Neural progenitor cell (in vitro differentiated cells): ENCODE data around the gene ZMIZ1. TPM values are rescaled to one million over a fixed set of nuclear protein-coding genes. Genes with fewer than 3 reads are reported as not detected.

ENCODE experiments used
- DNase-seq: peaks from one replicate; pipeline ENCODE4 v3.0.0-alpha.2; 2016; ENCODE audit warnings: low spot score
- H2AFZ ChIP-seq: fragments of 200-600 bp; sonication (generic); replicated peaks from 2 replicates; pipeline ENCODE4 v1.6.1; 2016; ENCODE audit warnings: antibody characterized with exemption
- H3F3A ChIP-seq: fragments of 200-600 bp; sonication (generic); 2 replicates; pipeline ENCODE4 v1.6.1; 2016; ENCODE audit warnings: antibody characterized with exemption, low read depth
- H3K27ac ChIP-seq: fragments of 200-600 bp; sonication (generic); 2 replicates; pipeline ENCODE4 v1.5.1; 2016; ENCODE audit warnings: mild to moderate bottlenecking
- H3K27me3 ChIP-seq: fragments of 200-600 bp; sonication (generic); 2 replicates; pipeline ENCODE4 v1.6.1; 2016; ENCODE audit warnings: mild to moderate bottlenecking, moderate library complexity
- H3K36me3 ChIP-seq: fragments of 200-600 bp; sonication (generic); 2 replicates; pipeline ENCODE4 v1.5.1; 2016
- H3K4me1 ChIP-seq: fragments of 200-600 bp; sonication (generic); 2 replicates; pipeline ENCODE4 v1.6.1; 2016; ENCODE audit warnings: mixed run types
- H3K4me2 ChIP-seq: fragments of 200-600 bp; sonication (generic); 2 replicates; pipeline ENCODE4 v1.6.1; 2016
- H3K4me3 ChIP-seq: fragments of 200-600 bp; sonication (generic); 2 replicates; pipeline ENCODE4 v1.5.1; 2016
- H3K79me2 ChIP-seq: fragments of 200-600 bp; sonication (generic); 2 replicates; pipeline ENCODE4 v1.6.1; 2016; ENCODE audit warnings: low read depth
- H3K9ac ChIP-seq: fragments of 200-600 bp; sonication (generic); 2 replicates; pipeline ENCODE4 v1.6.1; 2016
- H3K9me3 ChIP-seq: fragments of 200-600 bp; sonication (generic); 2 replicates; pipeline ENCODE4 v1.5.1; 2016; ENCODE audit warnings: low read depth
- H4K20me1 ChIP-seq: fragments of 200-600 bp; sonication (generic); 2 replicates; pipeline ENCODE4 v1.6.1; 2016; ENCODE audit warnings: low read depth
- H3K27ac Mint-ChIP-seq: 3 replicates; pipeline ENCODE4 v1.8.0; 2021; ENCODE audit warnings: mixed read lengths
- H3K27me3 Mint-ChIP-seq: 2 replicates; pipeline ENCODE4 v1.8.0; 2022; ENCODE audit warnings: low read depth, mild to moderate bottlenecking, inconsistent platforms, moderate library complexity, mixed read lengths; ENCODE audit not compliant: insufficient read depth
- H3K36me3 Mint-ChIP-seq: 3 replicates; pipeline ENCODE4 v1.8.0; 2021; ENCODE audit warnings: mixed read lengths
- H3K4me1 Mint-ChIP-seq: 3 replicates; pipeline ENCODE4 v1.8.0; 2021; ENCODE audit warnings: mixed read lengths
- H3K4me3 Mint-ChIP-seq: 3 replicates; pipeline ENCODE4 v1.8.0; 2021; ENCODE audit warnings: mild to moderate bottlenecking, moderate library complexity, mixed read lengths
- H3K9me3 Mint-ChIP-seq: 3 replicates; pipeline ENCODE4 v1.8.0; 2020; ENCODE audit warnings: mixed read lengths
- EZH2 ChIP-seq: fragments of 200-600 bp; sonication (generic); IDR thresholded peaks from 2 replicates; pipeline ENCODE4 v1.6.1; 2017; ENCODE audit warnings: antibody characterized with exemption, mild to moderate bottlenecking, moderate library complexity
- EZH2phosphoT487 ChIP-seq: fragments of 200-600 bp; sonication (generic); IDR thresholded peaks from 2 replicates; pipeline ENCODE4 v1.6.1; 2017; ENCODE audit warnings: antibody characterized with exemption
- total RNA-seq: library from RNA; depleted of rRNA; stranded (reverse); fragments of >200 nt; gene quantifications from 2 replicates; pipeline ENCODE4 v1.2.3, GENCODE V29; 2015; ENCODE audit warnings: low replicate concordance
- TF ChIP-seq, protein P1 (sequence below): fragments of 200-600 bp; sonication (generic); IDR thresholded peaks from 2 replicates; pipeline ENCODE4 v1.5.1; 2017; ENCODE audit warnings: antibody characterized with exemption, mild to moderate bottlenecking

Gene ZMIZ1
- total RNA-seq, 1 donor from 2014 or later = 5.8 TPM

DNA sequence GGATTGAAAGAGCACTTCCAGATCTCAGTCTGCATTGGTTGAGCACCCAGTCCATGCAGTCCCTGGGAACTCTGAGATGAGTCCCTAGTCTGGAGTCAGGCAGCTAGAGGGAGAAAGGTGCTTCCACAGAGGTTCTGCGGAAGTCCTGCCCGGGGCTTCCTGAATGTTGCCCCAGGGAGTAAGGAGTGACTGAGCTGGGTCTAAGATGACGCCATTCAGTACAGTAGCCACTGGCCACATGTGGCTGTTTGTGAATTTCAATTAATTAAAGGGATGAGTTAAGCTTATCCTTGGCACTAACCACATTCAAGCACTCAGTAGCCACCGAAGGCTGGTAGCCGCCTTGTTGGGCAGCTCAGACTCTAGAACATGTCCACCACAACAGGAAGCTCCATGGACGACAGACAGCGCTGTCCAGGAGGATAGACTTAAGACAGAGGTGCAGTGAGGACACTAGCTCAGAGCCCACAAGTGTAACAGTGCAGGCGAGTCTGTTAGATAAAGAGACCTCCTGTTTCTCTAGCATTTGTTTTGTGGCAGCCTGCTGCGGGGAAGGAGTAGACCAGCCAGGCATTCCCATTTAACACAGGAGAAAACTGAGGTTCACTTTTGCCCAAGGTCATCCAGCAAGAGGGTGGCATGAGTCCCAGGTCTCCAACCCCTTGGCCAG is 176.9 kb downstream of the ZMIZ1 start:
- H2AFZ ChIP-seq = no peak overlapping the region
- no peaks in the 10 kb centered on the region for H3K9me3 Mint-ChIP-seq
- peaks cover 2% of the 10 kb centered on the region for H3K27me3 Mint-ChIP-seq
- peaks cover 60% of the 10 kb centered on the region for H3K79me2 ChIP-seq
- no peaks in the 10 kb centered on the region for H3K36me3 ChIP-seq
- peaks cover 24% of the 10 kb centered on the region for H3K4me1 ChIP-seq
- no peak overlapping the region for H3K4me2 ChIP-seq
- H3K27me3 ChIP-seq = peaks cover 24% of the 10 kb centered on the region
- H3K36me3 Mint-ChIP-seq = peaks cover 2% of the 10 kb centered on the region
- H3K4me3 ChIP-seq = no peak overlapping the region
- no peak overlapping the region for H3K27ac ChIP-seq
- DNase-seq = no peak
- peak overlapping the region; percentile 55 for H3K4me3 Mint-ChIP-seq
- peaks cover 45% of the 10 kb centered on the region for H3K4me1 Mint-ChIP-seq
- TF ChIP-seq EZH2 (no peak), EZH2phosphoT487 (no peak)
- TF ChIP-seq, protein P1, sequence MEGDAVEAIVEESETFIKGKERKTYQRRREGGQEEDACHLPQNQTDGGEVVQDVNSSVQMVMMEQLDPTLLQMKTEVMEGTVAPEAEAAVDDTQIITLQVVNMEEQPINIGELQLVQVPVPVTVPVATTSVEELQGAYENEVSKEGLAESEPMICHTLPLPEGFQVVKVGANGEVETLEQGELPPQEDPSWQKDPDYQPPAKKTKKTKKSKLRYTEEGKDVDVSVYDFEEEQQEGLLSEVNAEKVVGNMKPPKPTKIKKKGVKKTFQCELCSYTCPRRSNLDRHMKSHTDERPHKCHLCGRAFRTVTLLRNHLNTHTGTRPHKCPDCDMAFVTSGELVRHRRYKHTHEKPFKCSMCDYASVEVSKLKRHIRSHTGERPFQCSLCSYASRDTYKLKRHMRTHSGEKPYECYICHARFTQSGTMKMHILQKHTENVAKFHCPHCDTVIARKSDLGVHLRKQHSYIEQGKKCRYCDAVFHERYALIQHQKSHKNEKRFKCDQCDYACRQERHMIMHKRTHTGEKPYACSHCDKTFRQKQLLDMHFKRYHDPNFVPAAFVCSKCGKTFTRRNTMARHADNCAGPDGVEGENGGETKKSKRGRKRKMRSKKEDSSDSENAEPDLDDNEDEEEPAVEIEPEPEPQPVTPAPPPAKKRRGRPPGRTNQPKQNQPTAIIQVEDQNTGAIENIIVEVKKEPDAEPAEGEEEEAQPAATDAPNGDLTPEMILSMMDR = no peak
- H3F3A ChIP-seq = peaks cover 14% of the 10 kb centered on the region
- H3K27ac Mint-ChIP-seq = no peak overlapping the region
- H4K20me1 ChIP-seq = peaks cover 87% of the 10 kb centered on the region
- H3K9ac ChIP-seq = no peak overlapping the region
- no peaks in the 10 kb centered on the region for H3K9me3 ChIP-seq

DNA sequence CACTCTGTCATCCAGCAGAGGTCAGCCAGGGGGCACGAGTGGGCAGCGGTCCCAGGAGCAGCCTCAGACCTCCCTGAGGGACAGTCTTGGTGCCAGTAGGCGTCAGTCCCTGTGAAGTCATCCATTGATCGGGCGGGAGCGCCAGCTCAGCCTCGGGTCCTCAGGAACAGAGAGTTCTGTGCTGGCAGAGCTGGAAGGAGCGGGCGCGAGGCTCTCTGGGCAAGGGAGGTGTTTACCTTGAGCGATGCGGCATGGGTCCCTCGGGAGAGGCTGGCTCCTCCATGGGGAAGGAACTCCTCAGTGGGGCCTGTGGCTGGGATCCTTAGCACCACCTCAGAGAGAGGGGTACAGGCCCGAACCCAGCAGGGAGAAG is 177.4 kb downstream of the ZMIZ1 start:
- Mint-ChIP-seq H3K4me3 (no peak overlapping the region), H3K27me3 (no peaks in the 10 kb centered on the region), H3K9me3 (no peaks in the 10 kb centered on the region), H3K36me3 (peaks cover 2% of the 10 kb centered on the region), H3K27ac (no peak overlapping the region), H3K4me1 (peaks cover 40% of the 10 kb centered on the region)
- Histone ChIP-seq H3F3A (peaks cover 9% of the 10 kb centered on the region), H3K79me2 (peaks cover 60% of the 10 kb centered on the region), H3K9me3 (no peaks in the 10 kb centered on the region), H3K27ac (no peak overlapping the region), H3K9ac (no peak overlapping the region), H3K27me3 (peaks cover 19% of the 10 kb centered on the region), H3K36me3 (no peaks in the 10 kb centered on the region), H3K4me1 (peaks cover 19% of the 10 kb centered on the region), H3K4me3 (no peak overlapping the region), H2AFZ (no peak overlapping the region), H3K4me2 (no peak overlapping the region), H4K20me1 (peaks cover 87% of the 10 kb centered on the region)
- TF ChIP-seq EZH2 = no peak
- TF ChIP-seq, protein P1 = no peak
- no peak for TF ChIP-seq EZH2phosphoT487
- no peak for DNase-seq

DNA sequence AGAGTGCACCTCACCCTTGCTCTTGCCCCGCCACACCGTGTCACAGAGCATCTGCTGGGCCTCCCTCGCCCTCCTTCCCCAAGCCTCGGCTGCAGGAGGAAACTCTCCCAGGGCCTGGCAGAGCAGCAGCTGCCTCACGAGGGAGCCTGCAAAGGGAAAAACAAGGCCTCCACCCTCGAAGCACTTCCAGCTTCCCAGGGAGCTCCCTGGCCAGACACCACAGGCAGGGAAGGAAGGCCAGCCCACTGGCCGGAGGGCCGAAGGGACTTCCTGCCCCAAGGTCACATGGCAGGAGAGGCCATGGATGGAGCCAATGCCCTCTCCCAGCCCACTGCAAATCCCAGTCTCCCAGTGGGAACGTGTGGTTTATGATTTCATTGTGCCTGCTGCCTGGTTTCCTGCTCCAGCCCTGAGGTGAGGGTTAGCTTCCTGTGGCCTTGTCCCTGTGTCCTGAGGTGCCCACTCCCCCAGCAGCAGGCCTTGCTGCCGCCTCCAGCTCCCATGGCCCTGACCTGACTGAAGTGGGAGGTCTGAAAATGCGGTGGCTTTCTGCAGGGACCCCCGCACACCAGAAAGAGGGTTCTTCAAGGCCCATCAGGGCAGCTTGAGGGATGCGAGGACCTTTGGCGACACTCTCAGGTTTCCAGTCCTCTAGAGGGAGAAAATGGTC is 178.0 kb downstream of the ZMIZ1 start:
- H3K27ac Mint-ChIP-seq = peak overlapping the region; percentile 25
- H3K9me3 Mint-ChIP-seq = no peaks in the 10 kb centered on the region
- peaks cover 2% of the 10 kb centered on the region for H3K36me3 Mint-ChIP-seq
- peaks cover 14% of the 10 kb centered on the region for H3K27me3 ChIP-seq
- H3K4me1 ChIP-seq = peaks cover 13% of the 10 kb centered on the region
- H3K9ac ChIP-seq = no peak overlapping the region
- H3K36me3 ChIP-seq = no peaks in the 10 kb centered on the region
- no peak for TF ChIP-seq EZH2
- TF ChIP-seq, protein P1 = no peak
- no peak for TF ChIP-seq EZH2phosphoT487
- no peaks in the 10 kb centered on the region for H3K27me3 Mint-ChIP-seq
- DNase-seq = no peak
- H3K4me1 Mint-ChIP-seq = peaks cover 34% of the 10 kb centered on the region
- no peak overlapping the region for H3K4me2 ChIP-seq
- H3F3A ChIP-seq = peaks cover 4% of the 10 kb centered on the region
- H4K20me1 ChIP-seq = peaks cover 87% of the 10 kb centered on the region
- no peak overlapping the region for H3K4me3 ChIP-seq
- H3K9me3 ChIP-seq = no peaks in the 10 kb centered on the region
- H3K79me2 ChIP-seq = peaks cover 60% of the 10 kb centered on the region
- H3K4me3 Mint-ChIP-seq = no peak overlapping the region
- H3K27ac ChIP-seq = no peak overlapping the region
- no peak overlapping the region for H2AFZ ChIP-seq
